ENCODE measurements around the gene EBNA1BP2. TPM values are rescaled to one million over a fixed set of nuclear protein-coding genes. Genes with fewer than 3 reads are reported as not detected.

Gene EBNA1BP2, protein sequence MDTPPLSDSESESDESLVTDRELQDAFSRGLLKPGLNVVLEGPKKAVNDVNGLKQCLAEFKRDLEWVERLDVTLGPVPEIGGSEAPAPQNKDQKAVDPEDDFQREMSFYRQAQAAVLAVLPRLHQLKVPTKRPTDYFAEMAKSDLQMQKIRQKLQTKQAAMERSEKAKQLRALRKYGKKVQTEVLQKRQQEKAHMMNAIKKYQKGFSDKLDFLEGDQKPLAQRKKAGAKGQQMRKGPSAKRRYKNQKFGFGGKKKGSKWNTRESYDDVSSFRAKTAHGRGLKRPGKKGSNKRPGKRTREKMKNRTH
- total RNA-seq (2022; extraction: Qiagen RNA extraction; ENCODE audit: low read depth) = 166 to 215 TPM (median 183 TPM) in 5 replicates

DNA sequence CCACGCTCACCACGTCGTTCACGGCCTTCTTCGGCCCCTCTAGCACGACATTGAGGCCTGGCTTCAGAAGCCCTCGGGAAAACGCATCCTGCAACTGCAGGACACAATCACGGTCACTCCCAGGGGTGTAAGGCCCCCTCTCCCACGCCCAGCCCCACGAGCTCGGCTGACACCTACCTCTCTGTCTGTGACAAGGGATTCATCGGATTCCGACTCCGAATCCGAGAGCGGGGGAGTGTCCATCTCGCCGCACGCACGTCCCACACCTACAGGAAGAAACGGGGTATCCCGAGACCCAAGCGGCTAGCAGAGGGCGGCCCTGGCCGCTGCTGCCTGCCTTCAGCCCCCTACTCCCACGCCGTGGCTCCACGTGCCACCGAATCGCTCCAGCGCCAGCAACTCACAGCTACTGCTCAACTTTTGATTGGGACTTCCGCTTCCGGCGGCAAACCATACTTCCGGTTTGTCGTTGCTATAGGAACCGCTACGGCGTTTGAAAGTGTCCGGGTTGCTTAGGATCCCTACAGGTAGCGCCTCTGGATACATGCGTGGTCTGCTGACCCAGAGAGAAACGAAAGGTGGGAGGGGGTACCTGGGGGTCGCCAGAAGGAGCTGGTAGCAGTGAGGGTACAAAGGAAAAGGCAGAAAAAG, at the start of gene EBNA1BP2, which contains the start of gene CFAP57:
EBNA1BP2 (minus strand) TSS at position 415 of the 651 bp plus-strand sequence; CDS start at position 243, 172 bp downstream.
CFAP57 (plus strand) TSS at position 455 of the 651 bp plus-strand sequence. CDS start 424 bp downstream, outside the sequence.

Other genes with a start within 250 kb of the EBNA1BP2 start
- 91.3 to 124 TPM (median 112 TPM) in 5 replicates for gene SLC2A1, start 213.4 kb downstream of the EBNA1BP2 start, total RNA-seq (2022; extraction: Qiagen RNA extraction; ENCODE audit: low read depth)
- gene CFAP57, start within 50 bp of the EBNA1BP2 start, total RNA-seq (2022; extraction: Qiagen RNA extraction; ENCODE audit: low read depth) = 0.06 to 0.58 TPM (median 0.34 TPM) in 5 replicates
- not detected in 5 replicates for gene TMEM125, start 97.7 kb upstream of the EBNA1BP2 start, total RNA-seq (2022; extraction: Qiagen RNA extraction; ENCODE audit: low read depth)
- gene C1orf210, start 113.3 kb upstream of the EBNA1BP2 start, total RNA-seq (2022; extraction: Qiagen RNA extraction; ENCODE audit: low read depth) = not detected in 5 replicates
- gene TIE1, start 128.7 kb upstream of the EBNA1BP2 start, total RNA-seq (2022; extraction: Qiagen RNA extraction; ENCODE audit: low read depth) = not detected in 5 replicates
- gene MPL, start 165.5 kb upstream of the EBNA1BP2 start, total RNA-seq (2022; extraction: Qiagen RNA extraction; ENCODE audit: low read depth) = 0.46 to 0.63 TPM in 2 of 5 replicates, not detected in the others
- gene CDC20, start 186.7 kb upstream of the EBNA1BP2 start, total RNA-seq (2022; extraction: Qiagen RNA extraction; ENCODE audit: low read depth) = 156 to 204 TPM (median 203 TPM) in 5 replicates
- 137 to 147 TPM (median 143 TPM) in 5 replicates for gene ELOVL1, start 195.7 kb upstream of the EBNA1BP2 start, total RNA-seq (2022; extraction: Qiagen RNA extraction; ENCODE audit: low read depth)
- 33.0 to 37.3 TPM (median 36.8 TPM) in 5 replicates for gene MED8, start 217.5 kb upstream of the EBNA1BP2 start, total RNA-seq (2022; extraction: Qiagen RNA extraction; ENCODE audit: low read depth)
- gene SZT2, start 217.6 kb upstream of the EBNA1BP2 start, total RNA-seq (2022; extraction: Qiagen RNA extraction; ENCODE audit: low read depth) = 4.6 to 8.8 TPM (median 8.0 TPM) in 5 replicates

Measured in A549 treated with ZK216348 at 1 μM for 4 hours (cell line).